Nephron (organoid): ENCODE results near the gene CNPY4.
A peak's percentile ranks its signal among the peaks of the same experiment; 100 is the strongest.

Source experiments
- H3K27ac Mint-ChIP-seq, 3 experiments: 2 replicates each; pipeline ENCODE4 v1.8.0; 2020; ENCODE audit warnings: mixed read lengths in 3 of 3, mild to moderate bottlenecking in 2 of 3, moderate library complexity in 1 of 3
- H3K27me3 Mint-ChIP-seq: 2 replicates; pipeline ENCODE4 v1.8.0; 2021; ENCODE audit warnings: low read depth, mild to moderate bottlenecking, moderate library complexity, mixed read lengths
- H3K36me3 Mint-ChIP-seq: 2 replicates; pipeline ENCODE4 v1.8.0; 2020; ENCODE audit warnings: low read depth, mixed read lengths
- H3K4me1 Mint-ChIP-seq: 2 replicates; pipeline ENCODE4 v1.8.0; 2020; ENCODE audit warnings: mixed read lengths
- H3K4me3 Mint-ChIP-seq, 3 experiments: 2 replicates each; pipeline ENCODE4 v1.8.0; 2020; ENCODE audit warnings: mild to moderate bottlenecking in 3 of 3, mixed read lengths in 3 of 3, moderate library complexity in 2 of 3
- H3K9me3 Mint-ChIP-seq: 2 replicates; pipeline ENCODE4 v1.8.0; 2020; ENCODE audit warnings: mixed read lengths
- CTCF ChIP-seq, 3 experiments: fragments of 200-600 bp; sonication (generic); IDR thresholded peaks; one replicate each; pipeline ENCODE4 v1.5.0; 2021; ENCODE audit warnings: antibody characterized with exemption in 3 of 3; ENCODE audit not compliant: unreplicated experiment in 3 of 3

The CNPY4 gene

GRCh38 chr7:100169147-100169850 is 49.9 kb downstream of the CNPY4 start:
- Mint-ChIP-seq H3K4me1 (peaks cover 38% of the 10 kb centered on the region), H3K27me3 (peaks cover 43% of the 10 kb centered on the region)

GRCh38 chr7:100170101-100170897 is 50.9 kb downstream of the CNPY4 start:
- H3K9me3 Mint-ChIP-seq, result no peaks in the 10 kb centered on the region
- H3K4me3 Mint-ChIP-seq, result peak overlapping the region; percentile 71 to 79 (median 71)
- TF ChIP-seq CTCF (IDR thresholded peaks at IDR 0.05; ENCODE audit: unreplicated experiment in 3 of 3), result no peak
- peaks cover 38% of the 10 kb centered on the region for H3K4me1 Mint-ChIP-seq
- H3K27ac Mint-ChIP-seq, result peak overlapping the region; percentile 17 to 75 (median 23)
- peaks cover 43% of the 10 kb centered on the region for H3K27me3 Mint-ChIP-seq
- H3K36me3 Mint-ChIP-seq, result peaks cover 13% of the 10 kb centered on the region

More at GRCh38 chr7:100169147-100169850, 49.9 kb downstream of the CNPY4 start:
- no peak for TF ChIP-seq CTCF (IDR thresholded peaks at IDR 0.05; ENCODE audit: unreplicated experiment in 3 of 3)
- peaks cover 13% of the 10 kb centered on the region for H3K36me3 Mint-ChIP-seq
- H3K4me3 Mint-ChIP-seq, result peak overlapping the region; percentile 81 to 88 (median 82)
- peak overlapping the region; percentile 92 to 96 (median 95) for H3K27ac Mint-ChIP-seq
- no peaks in the 10 kb centered on the region for H3K9me3 Mint-ChIP-seq

- Mint-ChIP-seq H3K27ac (peak overlapping the region in 2 of 3 experiments; percentile 23 to 75), H3K36me3 (peaks cover 13% of the 10 kb centered on the region), H3K9me3 (no peaks in the 10 kb centered on the region), H3K27me3 (peaks cover 39% of the 10 kb centered on the region), H3K4me1 (peaks cover 39% of the 10 kb centered on the region), H3K4me3 (peak overlapping the region; percentile 71 to 79 (median 71))
- no peak for TF ChIP-seq CTCF (IDR thresholded peaks at IDR 0.05; ENCODE audit: unreplicated experiment in 3 of 3)
Measured at GRCh38 chr7:100171087-100171681, 51.8 kb downstream of the CNPY4 start.

- no peaks in the 10 kb centered on the region for H3K9me3 Mint-ChIP-seq
- H3K4me3 Mint-ChIP-seq, result peak overlapping the region; percentile 74 to 84 (median 77)
- peaks cover 33% of the 10 kb centered on the region for H3K4me1 Mint-ChIP-seq
- peak overlapping the region in 1 of 3 experiments; percentile 42 for H3K27ac Mint-ChIP-seq
- H3K36me3 Mint-ChIP-seq, result peaks cover 13% of the 10 kb centered on the region
- H3K27me3 Mint-ChIP-seq, result peaks cover 37% of the 10 kb centered on the region
- no peak for TF ChIP-seq CTCF (IDR thresholded peaks at IDR 0.05; ENCODE audit: unreplicated experiment in 3 of 3)
Measured at GRCh38 chr7:100171840-100172239, 52.4 kb downstream of the CNPY4 start.

- peaks cover 23% of the 10 kb centered on the region for H3K27me3 Mint-ChIP-seq
- H3K36me3 Mint-ChIP-seq, result peaks cover 13% of the 10 kb centered on the region
- H3K9me3 Mint-ChIP-seq, result no peaks in the 10 kb centered on the region
- H3K4me1 Mint-ChIP-seq, result peaks cover 12% of the 10 kb centered on the region
- H3K27ac Mint-ChIP-seq, result no peak overlapping the region
- no peak for TF ChIP-seq CTCF (IDR thresholded peaks at IDR 0.05; ENCODE audit: unreplicated experiment in 3 of 3)
- peak overlapping the region; percentile 12 to 61 (median 46) for H3K4me3 Mint-ChIP-seq
Measured at GRCh38 chr7:100173806-100174495, 54.5 kb downstream of the CNPY4 start.
